Placental pericyte (primary cell): ENCODE measurements around the gene SCAF11. TPM values are rescaled to one million over a fixed set of nuclear protein-coding genes. Genes with fewer than 3 reads are reported as not detected.

Source experiments
- small RNA-seq: library from RNA; depleted of rRNA; stranded (forward); fragments of <200 nt; gene quantifications from one replicate; pipeline ENCODE3, GENCODE V24; 2012; ENCODE audit warnings: low replicate concordance
- total RNA-seq: library from RNA; depleted of rRNA; stranded (reverse); fragments of >200 nt; gene quantifications from 2 replicates; pipeline ENCODE4 v1.2.3, GENCODE V29; 2012

SCAF11 gene
- total RNA-seq, result 85.1 and 108 TPM in 2 replicates

GRCh38 chr12:45990468-45991283 lies at the start of gene SCAF11:
SCAF11 (minus strand) TSS chr12:45990574; CDS start chr12:45964167, 26,407 bp downstream.

Small RNA genes lying within 50 kb of the gene (small RNA-seq; reads per million reads assigned to genes)
- not detected for gene RN7SL246P
